NCI-H345 treated with DMSO at 0.1 percent for 48 hours (cell line): Measurements from ENCODE around the gene RGS14.
"Not testable (repeated sequence)": the region's sequence is repeated elsewhere in the genome, so short reads cannot be mapped to it uniquely, and the experiment has no call there.

ENCODE experiments used
- DNase-seq: peaks from one replicate; lab custom pipeline; 2025; ENCODE audit not compliant: unreplicated experiment; lab: John Stamatoyannopoulos, UW

Gene RGS14

GRCh38 chr5:177346820-177347219, 10.9 kb upstream of the RGS14 start:
- DNase-seq, result no peak

GRCh38 chr5:177347699-177348098, 10.0 kb upstream of the RGS14 start:
- DNase-seq, result no peak

GRCh38 chr5:177349362-177349647, 8.4 kb upstream of the RGS14 start:
- DNase-seq, result no peak

- no peak for DNase-seq
Observed at GRCh38 chr5:177349762-177350161, 8.0 kb upstream of the RGS14 start.

- no peak for DNase-seq
Observed at GRCh38 chr5:177350776-177351391, 6.8 kb upstream of the RGS14 start.

GRCh38 chr5:177351392-177352329, 6.1 kb upstream of the RGS14 start, which contains the start of gene LMAN2:
LMAN2 (minus strand) TSS chr5:177351668; CDS start chr5:177351647, 21 bp downstream.
- peak; percentile 96 for DNase-seq

- no peak for DNase-seq
Observed at GRCh38 chr5:177353093-177353492, 4.6 kb upstream of the RGS14 start.

GRCh38 chr5:177354256-177354655, 3.5 kb upstream of the RGS14 start:
- DNase-seq, result no peak

- no peak for DNase-seq
Observed at GRCh38 chr5:177354711-177355110, 3.0 kb upstream of the RGS14 start.

GRCh38 chr5:177355162-177355867, 2.4 kb upstream of the RGS14 start:
- DNase-seq, result no peak

- no peak for DNase-seq
Observed at GRCh38 chr5:177355868-177356168, 1.9 kb upstream of the RGS14 start.

- no peak for DNase-seq
Observed at GRCh38 chr5:177356746-177357145, 978 bp upstream of the RGS14 start.

GRCh38 chr5:177357146-177357458, 622 bp upstream of the RGS14 start:
- no peak for DNase-seq

- DNase-seq, result no peak
Observed at GRCh38 chr5:177358370-177358819, 671 bp downstream of the RGS14 start.

- no peak for DNase-seq
Observed at GRCh38 chr5:177359451-177359851, 1.7 kb downstream of the RGS14 start.

GRCh38 chr5:177359860-177360259, 2.1 kb downstream of the RGS14 start:
- DNase-seq, result no peak

- not testable (repeated sequence) for DNase-seq
Observed at GRCh38 chr5:177360740-177361139, 3.0 kb downstream of the RGS14 start.

GRCh38 chr5:177361418-177362291, 3.9 kb downstream of the RGS14 start:
- DNase-seq, result no peak

GRCh38 chr5:177362292-177362609, 4.5 kb downstream of the RGS14 start:
- no peak for DNase-seq

- DNase-seq, result peak; percentile 58
Observed at GRCh38 chr5:177362610-177363507, 5.1 kb downstream of the RGS14 start.
